Measurements from ENCODE around the gene ZDHHC24.

- TF ChIP-seq POLR2A (IDR thresholded peaks at IDR 0.05), result no peak
- no peak for TF ChIP-seq CTCF (IDR thresholded peaks at IDR 0.05 in 4 of 5, conservative IDR thresholded peaks at IDR 0.05 in 1 of 5)
These were observed 69.0 kb downstream of the ZDHHC24 start for GRCh38 chr11:66476841-66477251.
